Cardiac muscle cell (in vitro differentiated cells and primary cell): ENCODE results near the gene SECISBP2. TPM values are rescaled to one million over a fixed set of nuclear protein-coding genes. Genes with fewer than 3 reads are reported as not detected.

Experiments used
- DNase-seq, 2 donors: peaks; one replicate each; pipeline versions ENCODE4 v3.0.0 to v3.0.0-alpha.2; 2010 to 2017; ENCODE audit warnings: low read depth in 1 of 2, low spot score in 1 of 2
- H3K27ac ChIP-seq: fragments of 200-600 bp; sonication (generic); 2 replicates; pipeline ENCODE4 v1.5.1; 2016
- H3K27me3 ChIP-seq: fragments of 200-600 bp; sonication (generic); 2 replicates; pipeline ENCODE4 v1.6.0; 2016; ENCODE audit warnings: control low read depth
- H3K36me3 ChIP-seq: fragments of 200-600 bp; sonication (generic); 2 replicates; pipeline ENCODE4 v1.5.1; 2016; ENCODE audit warnings: control low read depth
- H3K4me1 ChIP-seq: fragments of 200-600 bp; sonication (generic); 2 replicates; pipeline ENCODE4 v1.8.1; 2017; ENCODE audit warnings: low read depth, mild to moderate bottlenecking, mixed run types
- H3K4me3 ChIP-seq: fragments of 200-600 bp; sonication (generic); 2 replicates; pipeline ENCODE4 v1.5.1; 2016; ENCODE audit warnings: mild to moderate bottlenecking
- H3K9me3 ChIP-seq: fragments of 200-600 bp; sonication (generic); 2 replicates; pipeline ENCODE4 v1.5.1; 2017; ENCODE audit warnings: low read depth, mild to moderate bottlenecking, control low read depth
- polyA plus RNA-seq: library from polyadenylated mRNA; unstranded; fragments of >200 nt; fragmentation: Nextera tagmentation; extraction: Ambion mirVana; gene quantifications from 2 replicates; pipeline ENCODE4 v1.2.1, GENCODE V29; 2016
- total RNA-seq: library from RNA; depleted of rRNA; stranded (reverse); fragments of >200 nt; gene quantifications from 2 replicates; pipeline ENCODE4 v1.2.3, GENCODE V29; 2016
- TF ChIP-seq, protein P1 (sequence below): IDR thresholded peaks from 2 replicates; pipeline ENCODE4 v1.5.1; 2012; ENCODE audit warnings: low read depth, mild to moderate bottlenecking, low read length

Gene SECISBP2
- total and polyA plus RNA-seq, 2 experiments from 2014 or later = 20.4 to 20.5 TPM

GRCh38 chr9:89361816-89362646 is 43.7 kb downstream of the SECISBP2 start:
- H3K4me3 ChIP-seq = no peak overlapping the region
- no peaks in the 10 kb centered on the region for H3K9me3 ChIP-seq
- H3K27me3 ChIP-seq = no peaks in the 10 kb centered on the region
- peaks cover 2% of the 10 kb centered on the region for H3K36me3 ChIP-seq
- H3K27ac ChIP-seq = no peak overlapping the region
- TF ChIP-seq, protein P1, sequence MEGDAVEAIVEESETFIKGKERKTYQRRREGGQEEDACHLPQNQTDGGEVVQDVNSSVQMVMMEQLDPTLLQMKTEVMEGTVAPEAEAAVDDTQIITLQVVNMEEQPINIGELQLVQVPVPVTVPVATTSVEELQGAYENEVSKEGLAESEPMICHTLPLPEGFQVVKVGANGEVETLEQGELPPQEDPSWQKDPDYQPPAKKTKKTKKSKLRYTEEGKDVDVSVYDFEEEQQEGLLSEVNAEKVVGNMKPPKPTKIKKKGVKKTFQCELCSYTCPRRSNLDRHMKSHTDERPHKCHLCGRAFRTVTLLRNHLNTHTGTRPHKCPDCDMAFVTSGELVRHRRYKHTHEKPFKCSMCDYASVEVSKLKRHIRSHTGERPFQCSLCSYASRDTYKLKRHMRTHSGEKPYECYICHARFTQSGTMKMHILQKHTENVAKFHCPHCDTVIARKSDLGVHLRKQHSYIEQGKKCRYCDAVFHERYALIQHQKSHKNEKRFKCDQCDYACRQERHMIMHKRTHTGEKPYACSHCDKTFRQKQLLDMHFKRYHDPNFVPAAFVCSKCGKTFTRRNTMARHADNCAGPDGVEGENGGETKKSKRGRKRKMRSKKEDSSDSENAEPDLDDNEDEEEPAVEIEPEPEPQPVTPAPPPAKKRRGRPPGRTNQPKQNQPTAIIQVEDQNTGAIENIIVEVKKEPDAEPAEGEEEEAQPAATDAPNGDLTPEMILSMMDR = no peak
- peaks cover 20% of the 10 kb centered on the region for H3K4me1 ChIP-seq
- DNase-seq = no peak

GRCh38 chr9:89362647-89363310 is 44.5 kb downstream of the SECISBP2 start:
- no peak overlapping the region for H3K4me3 ChIP-seq
- TF ChIP-seq, protein P1 = no peak

DNA sequence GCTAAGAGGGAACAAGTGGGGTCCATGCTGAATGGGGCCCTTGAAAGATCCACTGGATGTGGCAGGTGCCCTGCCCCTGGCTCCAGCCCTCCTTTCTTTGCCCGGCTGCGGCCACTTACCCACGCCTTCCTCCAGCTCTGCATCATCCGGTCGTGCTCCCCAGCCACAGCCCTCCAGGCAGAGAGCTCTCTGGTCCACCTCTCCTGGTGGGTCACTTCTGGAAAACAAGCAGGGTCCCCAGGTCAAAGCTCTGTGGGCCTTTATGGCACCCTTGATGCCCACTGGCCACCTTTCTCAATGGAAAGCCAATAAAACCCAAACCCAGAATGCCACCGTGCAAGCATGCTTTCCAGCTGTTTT is 45.0 kb downstream of the SECISBP2 start:
- Histone ChIP-seq H3K4me3 (no peak overlapping the region), H3K27ac (no peak overlapping the region), H3K4me1 (peaks cover 20% of the 10 kb centered on the region), H3K9me3 (no peaks in the 10 kb centered on the region), H3K36me3 (no peaks in the 10 kb centered on the region), H3K27me3 (no peaks in the 10 kb centered on the region)
- DNase-seq = no peak
- TF ChIP-seq, protein P1 = no peak

More at GRCh38 chr9:89362647-89363310, 44.5 kb downstream of the SECISBP2 start:
- no peak for DNase-seq
- Histone ChIP-seq H3K4me1 (peaks cover 20% of the 10 kb centered on the region), H3K36me3 (no peaks in the 10 kb centered on the region), H3K9me3 (no peaks in the 10 kb centered on the region), H3K27me3 (no peaks in the 10 kb centered on the region), H3K27ac (no peak overlapping the region)

GRCh38 chr9:89363921-89364665 is 45.8 kb downstream of the SECISBP2 start:
- TF ChIP-seq, protein P1 = no peak
- H3K36me3 ChIP-seq = no peaks in the 10 kb centered on the region
- H3K27me3 ChIP-seq = no peaks in the 10 kb centered on the region
- peaks cover 17% of the 10 kb centered on the region for H3K4me1 ChIP-seq
- no peak for DNase-seq
- H3K9me3 ChIP-seq = no peaks in the 10 kb centered on the region
- no peak overlapping the region for H3K27ac ChIP-seq
- no peak overlapping the region for H3K4me3 ChIP-seq

- Histone ChIP-seq H3K36me3 (no peaks in the 10 kb centered on the region), H3K4me3 (no peak overlapping the region), H3K4me1 (peaks cover 15% of the 10 kb centered on the region), H3K27me3 (no peaks in the 10 kb centered on the region), H3K27ac (no peak overlapping the region), H3K9me3 (no peaks in the 10 kb centered on the region)
- no peak for DNase-seq
- TF ChIP-seq, protein P1 = no peak
These were observed 46.6 kb downstream of the SECISBP2 start for GRCh38 chr9:89364666-89365531.
